SK-N-SH treated with all-trans-retinoic acid at 6 μM for 48 hours (cell line): ENCODE results near the gene PPFIA4.

ENCODE experiments used
- ATAC-seq: fragments of 200-7000 bp; cut with Tn5 transposase; 3 replicates; pipeline ENCODE4 v1.9.1; 2020; ENCODE audit warnings: mild to moderate bottlenecking, moderate library complexity
- ARNTL ChIP-seq: fragments of 450-650 bp; formaldehyde crosslinking; IDR thresholded peaks from 2 replicates; pipeline ENCODE4 v1.5.0; 2020; ENCODE audit warnings: low read depth, mild to moderate bottlenecking, moderate library complexity, borderline replicate concordance
- BACH2 ChIP-seq: fragments of 250-450 bp; sonication (Bioruptor Pico); IDR thresholded peaks from 2 replicates; pipeline ENCODE4 v1.9.0; 2021; ENCODE audit warnings: mild to moderate bottlenecking, borderline replicate concordance
- CREB5 ChIP-seq: fragments of 250-450 bp; sonication (Bioruptor Pico); IDR thresholded peaks from 2 replicates; pipeline ENCODE4 v1.5.1; 2020; ENCODE audit warnings: low read depth, mild to moderate bottlenecking, moderate library complexity
- CSDC2 ChIP-seq: fragments of 250-450 bp; sonication (Bioruptor Pico); IDR thresholded peaks from 2 replicates; pipeline ENCODE4 v1.5.0; 2020; ENCODE audit warnings: mild to moderate bottlenecking, moderate library complexity
- CSRNP3 ChIP-seq: fragments of 250-450 bp; sonication (Bioruptor Pico); IDR thresholded peaks from 2 replicates; pipeline ENCODE4 v1.5.1; 2021; ENCODE audit warnings: mild to moderate bottlenecking, moderate library complexity
- ESRRG ChIP-seq: fragments of 250-450 bp; sonication (Bioruptor Pico); IDR thresholded peaks from 2 replicates; pipeline ENCODE4 v1.6.1; 2021; ENCODE audit warnings: mild to moderate bottlenecking
- GLIS3 ChIP-seq: fragments of 250-450 bp; sonication (Bioruptor Pico); IDR thresholded peaks from 2 replicates; pipeline ENCODE4 v1.5.0; 2020; ENCODE audit warnings: mild to moderate bottlenecking, moderate library complexity
- OSR1 ChIP-seq: fragments of 250-450 bp; sonication (Bioruptor Pico); IDR thresholded peaks from 2 replicates; pipeline ENCODE4 v1.8.0; 2022; ENCODE audit warnings: moderate library complexity, mild to moderate bottlenecking, inconsistent platforms
- PATZ1 ChIP-seq: fragments of 250-450 bp; sonication (Bioruptor Pico); IDR thresholded peaks from 2 replicates; pipeline ENCODE4 v1.8.0; 2020; ENCODE audit warnings: mild to moderate bottlenecking, moderate library complexity, borderline replicate concordance
- PPARA ChIP-seq: fragments of 250-450 bp; sonication (Bioruptor Pico); IDR thresholded peaks from 2 replicates; pipeline ENCODE4 v1.5.0; 2020; ENCODE audit warnings: mild to moderate bottlenecking, borderline replicate concordance
- RARB ChIP-seq: fragments of 250-450 bp; sonication (Bioruptor Pico); IDR thresholded peaks from 2 replicates; pipeline ENCODE4 v1.8.0; 2021; ENCODE audit warnings: mild to moderate bottlenecking, moderate library complexity
- SNAI2 ChIP-seq: fragments of 250-450 bp; sonication (Bioruptor Pico); IDR thresholded peaks from 2 replicates; pipeline ENCODE4 v1.5.0; 2020; ENCODE audit warnings: mild to moderate bottlenecking, moderate library complexity
- TCF4 ChIP-seq: fragments of 250-450 bp; sonication (Bioruptor Pico); IDR thresholded peaks from 2 replicates; pipeline ENCODE4 v1.8.0; 2021; ENCODE audit warnings: mild to moderate bottlenecking, moderate library complexity, borderline replicate concordance
- TOX ChIP-seq: fragments of 250-450 bp; sonication (Bioruptor Pico); IDR thresholded peaks from 2 replicates; pipeline ENCODE4 v1.8.0; 2021; ENCODE audit warnings: mild to moderate bottlenecking, moderate library complexity, borderline replicate concordance
- TSHZ2 ChIP-seq: fragments of 250-450 bp; sonication (Bioruptor Pico); IDR thresholded peaks from 2 replicates; pipeline ENCODE4 v1.5.0; 2020; ENCODE audit warnings: mild to moderate bottlenecking, moderate library complexity
- ZFP3 ChIP-seq: fragments of 250-450 bp; sonication (Bioruptor Pico); IDR thresholded peaks from 2 replicates; pipeline ENCODE4 v1.5.0; 2020; ENCODE audit warnings: mild to moderate bottlenecking, moderate library complexity
- ZFP30 ChIP-seq: fragments of 450-650 bp; formaldehyde crosslinking; IDR thresholded peaks from 2 replicates; pipeline ENCODE4 v1.5.0; 2022; ENCODE audit warnings: mild to moderate bottlenecking, moderate library complexity
- ZNF565 ChIP-seq: fragments of 450-650 bp; formaldehyde crosslinking; conservative IDR thresholded peaks from 2 replicates; pipeline ENCODE4 v1.5.0; 2020; ENCODE audit warnings: low read depth, mild to moderate bottlenecking, moderate library complexity
- ZNF70 ChIP-seq: fragments of 450-650 bp; formaldehyde crosslinking; IDR thresholded peaks from 2 replicates; pipeline ENCODE4 v1.5.0; 2020; ENCODE audit warnings: mild to moderate bottlenecking, moderate library complexity
- ZNF8 ChIP-seq: fragments of 450-650 bp; formaldehyde crosslinking; IDR thresholded peaks from 2 replicates; pipeline ENCODE4 v1.5.0; 2020; ENCODE audit warnings: mild to moderate bottlenecking, moderate library complexity

PPFIA4 gene

GRCh38 chr1:203074610-203075009, 48.3 kb downstream of the PPFIA4 start (continued):
- TF ChIP-seq CSRNP3 (CRISPR knock-in tag) (no peak), SNAI2 (CRISPR knock-in tag) (no peak), ZFP3 (CRISPR knock-in tag) (no peak), TOX (CRISPR knock-in tag) (no peak), BACH2 (CRISPR knock-in tag) (no peak), ZNF565 (CRISPR knock-in tag) (no peak), ZNF70 (no peak)
- TF ChIP-seq, all 23 proteins: peak for 0

- TF ChIP-seq ZNF565 (CRISPR knock-in tag): no peak
- no peak for ATAC-seq
Observed at GRCh38 chr1:203075236-203076030, 49.1 kb downstream of the PPFIA4 start.

- no peak for TF ChIP-seq GLIS3 (CRISPR knock-in tag)
- no peak for TF ChIP-seq ZNF565 (CRISPR knock-in tag)
- no peak for TF ChIP-seq ZFP30 (CRISPR knock-in tag)
- TF ChIP-seq PPARA (CRISPR knock-in tag): no peak
- no peak for TF ChIP-seq TOX (CRISPR knock-in tag)
- TF ChIP-seq CREB5: no peak
- no peak for TF ChIP-seq ZNF8
- no peak for TF ChIP-seq OSR1 (CRISPR knock-in tag)
- no peak for TF ChIP-seq TCF4 (CRISPR knock-in tag)
- no peak for TF ChIP-seq TSHZ2 (CRISPR knock-in tag)
- TF ChIP-seq ZNF70: no peak
- no peak for TF ChIP-seq SNAI2 (CRISPR knock-in tag)
- TF ChIP-seq, all 23 proteins: peak for 0
Observed at GRCh38 chr1:203076031-203076511, 49.8 kb downstream of the PPFIA4 start.

GRCh38 chr1:203077367-203077766, 51.1 kb downstream of the PPFIA4 start:
- no peak for ATAC-seq
- TF ChIP-seq CREB5 (no peak), TSHZ2 (CRISPR knock-in tag) (no peak), ZNF8 (no peak), GLIS3 (CRISPR knock-in tag) (no peak), OSR1 (CRISPR knock-in tag) (no peak), PPARA (CRISPR knock-in tag) (no peak), ZNF565 (CRISPR knock-in tag) (no peak), RARB (CRISPR knock-in tag) (no peak), PATZ1 (no peak), ZFP3 (CRISPR knock-in tag) (no peak), CSDC2 (CRISPR knock-in tag) (no peak), ZFP30 (CRISPR knock-in tag) (no peak), CSRNP3 (CRISPR knock-in tag) (no peak), ESRRG (CRISPR knock-in tag) (no peak), ARNTL (no peak), ZNF70 (no peak), TCF4 (CRISPR knock-in tag) (no peak)

More at GRCh38 chr1:203076031-203076511, 49.8 kb downstream of the PPFIA4 start:
- no peak for ATAC-seq
